Activated CD4-positive, alpha-beta T cell treated with anti-CD3 and anti-CD28 coated beads, Interleukin-10, Interleukin-2, amounts not matched to agents 100 ng/mL and 50 ng/mL, durations not matched to agents 16 hours and 8 hours (primary cell): ENCODE measurements around the gene FOXC1.

Source experiments
- DNase-seq: peaks from one replicate; pipeline ENCODE4 v3.0.0-alpha.2; 2020

FOXC1 gene

GRCh38 chr6:1624851-1625781 is 15.4 kb downstream of the FOXC1 start:
- DNase-seq, result no peak

DNA sequence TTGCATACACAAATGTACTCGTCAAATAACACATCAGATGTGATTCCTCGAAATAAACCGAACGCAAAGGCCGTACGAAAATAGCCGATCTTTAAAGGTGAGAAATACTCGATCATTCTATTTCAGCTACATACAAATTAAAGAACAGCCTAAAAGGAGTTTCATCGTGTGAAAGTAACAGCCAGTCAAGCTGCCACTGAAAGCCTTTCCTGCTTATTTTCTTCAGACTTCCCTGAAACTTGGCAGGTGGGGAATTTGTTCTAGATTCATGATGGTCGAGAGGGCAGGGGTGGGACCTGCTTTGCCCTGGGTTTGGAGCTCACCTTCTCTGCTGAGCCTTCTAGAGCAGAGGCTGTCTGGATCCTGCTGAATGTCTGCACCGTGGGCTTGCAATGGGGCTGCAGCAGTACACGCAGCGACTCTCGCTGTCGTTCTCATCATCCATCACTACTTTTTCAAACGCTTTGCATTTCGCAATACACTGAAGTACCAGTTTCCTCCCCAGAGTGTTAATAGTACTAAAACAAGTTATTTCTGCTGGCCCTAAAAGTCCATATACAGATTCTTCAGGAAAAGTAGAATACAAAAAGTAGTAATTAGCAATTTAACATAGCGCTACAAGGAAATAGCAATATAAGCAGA is 16.2 kb downstream of the FOXC1 start:
- DNase-seq, result no peak

GRCh38 chr6:1626481-1626880 is 16.8 kb downstream of the FOXC1 start:
- DNase-seq, result no peak

DNA sequence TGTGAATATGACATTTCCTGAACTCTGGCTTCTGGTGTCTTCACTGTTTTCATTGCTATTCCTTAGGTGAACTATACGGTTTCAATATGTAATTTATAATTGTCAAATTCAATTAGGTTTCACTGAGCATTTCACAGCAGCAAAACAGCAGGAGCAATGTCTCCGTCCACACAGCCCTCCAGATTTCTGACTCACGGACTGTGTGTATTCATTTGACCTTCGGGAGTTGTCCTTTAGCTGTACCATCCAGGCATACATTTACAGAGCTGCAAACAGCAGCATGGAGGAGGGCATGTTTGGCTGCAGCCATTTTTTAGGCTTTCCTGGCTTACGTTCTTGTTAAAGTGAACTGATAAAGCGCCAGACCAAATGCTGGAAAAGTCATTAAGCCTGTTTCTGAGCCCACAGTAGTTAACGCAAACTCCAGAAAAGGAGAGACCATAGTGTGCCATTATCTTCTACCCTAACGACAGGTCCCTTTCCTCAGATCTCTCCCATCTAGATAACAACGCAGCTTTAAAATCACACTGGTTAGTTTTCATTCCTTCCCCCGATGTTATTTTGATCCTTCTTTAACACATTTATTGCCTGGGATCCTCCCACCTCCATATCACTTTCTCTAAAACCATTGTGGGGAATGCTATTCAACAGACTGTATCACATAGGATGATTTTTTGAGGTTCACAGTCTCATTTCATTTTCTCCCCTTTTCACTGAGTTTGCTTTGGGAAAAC is 18.3 kb downstream of the FOXC1 start:
- no peak for DNase-seq

- no peak for DNase-seq
Observed at GRCh38 chr6:1629316-1629715, 19.6 kb downstream of the FOXC1 start.

GRCh38 chr6:1630212-1630770 is 20.6 kb downstream of the FOXC1 start:
- DNase-seq, result no peak

- no peak for DNase-seq
Observed at GRCh38 chr6:1630771-1631217, 21.1 kb downstream of the FOXC1 start.

- DNase-seq, result no peak
Observed at GRCh38 chr6:1631251-1631650, 21.5 kb downstream of the FOXC1 start.

DNA sequence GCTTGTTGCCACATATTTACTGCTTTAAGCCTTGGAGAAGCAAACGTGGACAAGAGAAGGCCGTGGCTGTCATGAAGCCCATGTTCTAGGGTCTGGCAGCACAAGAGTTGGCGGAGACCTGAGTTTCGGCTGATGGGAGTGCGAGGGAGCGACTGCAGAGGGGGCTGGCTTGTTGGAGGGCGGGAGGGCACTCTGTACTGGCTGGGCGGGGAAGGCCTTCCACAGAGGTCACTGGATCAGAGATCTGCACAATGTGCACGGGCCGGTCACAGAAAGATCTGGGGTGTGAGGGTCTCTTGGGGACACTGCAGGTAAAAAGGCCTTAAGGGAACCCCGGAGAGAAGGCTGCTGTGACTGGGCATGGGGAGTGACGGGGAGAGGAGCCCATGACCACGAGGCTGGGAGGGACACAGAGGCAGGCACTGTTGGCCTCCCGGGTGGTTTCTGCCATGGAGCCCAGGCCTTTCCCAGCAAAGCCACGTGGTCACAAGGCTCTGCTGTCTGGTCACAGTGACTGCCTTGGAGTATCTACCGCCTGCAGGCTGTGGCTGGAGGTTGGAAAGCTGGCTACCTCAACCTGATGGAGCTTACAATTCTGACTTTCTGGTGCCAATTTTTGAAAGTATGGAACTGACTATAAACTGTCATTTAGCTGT is 23.8 kb downstream of the FOXC1 start:
- DNase-seq, result no peak

DNA sequence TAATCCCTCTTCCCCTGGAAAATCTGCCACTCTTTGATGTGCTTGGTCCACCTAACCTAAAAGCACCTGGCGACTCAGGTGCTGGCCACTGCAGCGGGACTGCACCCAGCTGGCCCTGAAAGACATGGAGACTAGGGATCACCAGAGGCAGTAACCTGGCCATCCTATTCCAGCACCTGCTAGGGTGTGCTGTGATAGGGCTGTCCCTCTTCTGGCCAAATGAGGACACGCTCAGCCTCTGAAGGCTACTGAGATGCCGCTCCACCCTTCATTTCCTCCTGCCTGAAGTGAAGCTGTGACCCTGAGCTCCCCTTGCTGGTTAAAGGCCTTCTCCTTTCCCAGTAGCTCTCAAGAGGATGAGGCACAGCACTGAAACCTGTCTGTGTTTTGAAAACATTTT is 24.4 kb downstream of the FOXC1 start:
- DNase-seq, result no peak

- DNase-seq, result no peak
Observed at GRCh38 chr6:1635305-1636010, 25.7 kb downstream of the FOXC1 start.

GRCh38 chr6:1636272-1636825 is 26.6 kb downstream of the FOXC1 start:
- no peak for DNase-seq

GRCh38 chr6:1636971-1637871 is 27.5 kb downstream of the FOXC1 start:
- DNase-seq, result no peak

DNA sequence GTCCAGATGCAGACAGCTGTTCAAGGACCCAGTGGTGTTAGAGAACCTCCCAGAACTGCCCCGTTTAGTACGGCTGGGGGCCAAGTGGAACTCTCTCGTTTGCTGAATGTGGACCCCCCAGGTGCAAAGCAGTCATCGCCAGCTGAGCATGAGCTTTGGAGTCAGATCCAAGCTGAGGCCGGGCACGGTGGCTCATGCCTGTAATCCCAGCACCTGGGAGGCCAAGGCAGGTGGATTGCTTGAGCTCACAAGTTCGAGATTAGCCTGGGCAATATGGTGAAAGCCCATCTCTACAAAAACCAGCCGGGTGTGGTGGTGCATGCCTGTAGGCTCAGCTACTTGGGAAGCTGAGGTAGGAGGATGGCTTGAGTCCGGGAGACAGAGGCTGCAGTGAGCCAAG is 29.7 kb downstream of the FOXC1 start:
- no peak for DNase-seq

DNA sequence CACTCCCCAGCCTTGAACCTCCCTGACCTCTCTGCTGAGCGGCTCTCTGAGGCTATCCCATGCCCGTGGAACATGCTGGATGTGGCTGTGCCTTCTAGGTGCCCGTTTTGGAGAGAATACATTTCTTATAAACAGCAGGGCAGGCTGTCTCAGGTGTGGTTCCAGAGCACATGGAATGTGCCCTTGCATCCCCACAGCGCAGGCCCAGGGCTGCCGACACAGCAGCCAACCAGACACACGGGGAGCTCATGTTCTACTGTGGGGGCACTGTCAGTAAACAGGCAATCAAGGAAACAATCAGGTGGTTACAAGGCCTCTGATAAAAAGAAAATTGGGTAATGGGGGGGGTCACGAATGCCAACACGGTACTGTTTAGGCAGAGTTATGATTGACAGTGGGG is 30.8 kb downstream of the FOXC1 start:
- DNase-seq, result no peak

- no peak for DNase-seq
Observed at GRCh38 chr6:1641343-1641885, 31.7 kb downstream of the FOXC1 start.

- DNase-seq, result no peak
Observed at GRCh38 chr6:1643111-1643510, 33.4 kb downstream of the FOXC1 start.

- DNase-seq, result no peak
Observed at GRCh38 chr6:1643830-1644445, 34.2 kb downstream of the FOXC1 start.

DNA sequence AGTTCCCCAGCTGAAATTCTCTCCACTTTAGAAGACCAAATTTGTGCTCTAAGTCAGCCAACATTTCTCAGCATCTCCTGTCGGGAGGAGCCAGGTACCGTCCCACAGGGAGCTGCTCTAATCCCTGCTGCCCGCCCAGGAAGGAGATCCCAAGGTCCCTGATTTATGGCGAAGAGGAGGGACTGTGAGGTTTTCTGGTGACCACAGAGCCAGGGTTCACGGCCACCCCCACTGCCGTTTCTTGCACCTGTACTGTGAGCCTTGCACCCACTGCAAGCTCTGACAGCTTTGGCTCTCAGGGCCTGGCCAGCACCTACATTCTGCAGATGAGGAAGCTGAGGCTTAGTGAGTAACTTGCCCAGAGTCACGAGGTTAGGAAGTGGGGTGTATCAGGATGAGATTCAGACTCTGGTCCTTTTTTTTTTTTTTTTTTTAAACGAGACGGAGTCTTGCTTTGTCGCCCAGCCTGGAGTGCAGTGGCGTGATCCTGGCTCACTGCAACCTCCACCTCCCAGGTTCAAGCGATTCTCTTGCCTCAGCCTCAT is 34.9 kb downstream of the FOXC1 start:
- no peak for DNase-seq
